D341Med (cell line): ENCODE results near the gene CDYL.
"Not testable (repeated sequence)": the region's sequence is repeated elsewhere in the genome, so short reads cannot be mapped to it uniquely, and the experiment has no call there.

Experiments
- DNase-seq: peaks from one replicate; pipeline ENCODE4 v3.0.0; 2012; ENCODE audit warnings: low spot score

Gene CDYL

GRCh38 chr6:4805553-4806336 is 29.5 kb downstream of the CDYL start:
- peak; percentile 92 for DNase-seq

GRCh38 chr6:4806337-4806725 is 30.1 kb downstream of the CDYL start:
- no peak for DNase-seq

- no peak for DNase-seq
Measured at GRCh38 chr6:4806791-4807190, 30.6 kb downstream of the CDYL start.

- no peak for DNase-seq
Measured at GRCh38 chr6:4808396-4808795, 32.2 kb downstream of the CDYL start.

- no peak for DNase-seq
Measured at GRCh38 chr6:4809999-4810918, 34.1 kb downstream of the CDYL start.

GRCh38 chr6:4812068-4812467 is 35.9 kb downstream of the CDYL start:
- no peak for DNase-seq

- DNase-seq = no peak
Measured at GRCh38 chr6:4813055-4813454, 36.9 kb downstream of the CDYL start.

- no peak for DNase-seq
Measured at GRCh38 chr6:4814212-4814611, 38.0 kb downstream of the CDYL start.

- no peak for DNase-seq
Measured at GRCh38 chr6:4814987-4815386, 38.8 kb downstream of the CDYL start.

GRCh38 chr6:4815584-4815983 is 39.4 kb downstream of the CDYL start:
- DNase-seq = no peak

GRCh38 chr6:4816904-4817303 is 40.7 kb downstream of the CDYL start:
- DNase-seq = no peak

- DNase-seq = no peak
Measured at GRCh38 chr6:4817551-4817950, 41.3 kb downstream of the CDYL start.

GRCh38 chr6:4818272-4818938 is 42.2 kb downstream of the CDYL start:
- no peak for DNase-seq

GRCh38 chr6:4819706-4820283 is 43.6 kb downstream of the CDYL start:
- no peak for DNase-seq

- DNase-seq = no peak
Measured at GRCh38 chr6:4820704-4821276, 44.6 kb downstream of the CDYL start.

- DNase-seq = no peak
Measured at GRCh38 chr6:4822476-4822875, 46.3 kb downstream of the CDYL start.

GRCh38 chr6:4828187-4828698 is 52.0 kb downstream of the CDYL start:
- no peak for DNase-seq

- no peak for DNase-seq
Measured at GRCh38 chr6:4829089-4829488, 52.9 kb downstream of the CDYL start.

GRCh38 chr6:4835540-4835939 is 59.3 kb downstream of the CDYL start:
- not testable (repeated sequence) for DNase-seq

- DNase-seq = no peak
Measured at GRCh38 chr6:4840169-4840568, 64.0 kb downstream of the CDYL start.

GRCh38 chr6:4844108-4844507 is 67.9 kb downstream of the CDYL start:
- no peak for DNase-seq

- DNase-seq = no peak
Measured at GRCh38 chr6:4846387-4846786, 70.2 kb downstream of the CDYL start.
